GM12865 (cell line): ENCODE results near the gene SPTLC2.

Experiments
- DNase-seq: peaks from one replicate; pipeline ENCODE4 v3.0.0; 2010; ENCODE audit warnings: low read depth
- H3K4me3 ChIP-seq: 2 replicates; pipeline ENCODE4 v1.5.1; 2011; ENCODE audit warnings: mild to moderate bottlenecking, low read depth, low read length, control low read depth
- CTCF ChIP-seq: IDR thresholded peaks from 2 replicates; pipeline ENCODE4 v1.5.1; 2011; ENCODE audit warnings: low read length, control low read depth, low read depth, inconsistent platforms; ENCODE audit not compliant: insufficient read depth; ENCODE audit errors: missing control alignments

SPTLC2 gene

GRCh38 chr14:77467801-77468200 is 148.6 kb downstream of the SPTLC2 start:
- H3K4me3 ChIP-seq = no peak overlapping the region
- no peak for DNase-seq
- TF ChIP-seq CTCF = no peak

GRCh38 chr14:77459072-77459723 is 157.2 kb downstream of the SPTLC2 start:
- DNase-seq = peak; percentile 83
- peak; percentile 69 for TF ChIP-seq CTCF
- H3K4me3 ChIP-seq = peak overlapping the region; percentile 77

GRCh38 chr14:77458249-77458950 is 158.0 kb downstream of the SPTLC2 start:
- TF ChIP-seq CTCF = no peak
- DNase-seq = peak; percentile 49
- peak overlapping the region; percentile 77 for H3K4me3 ChIP-seq

- peak within 1 kb of the TSS; percentile 77 for H3K4me3 ChIP-seq
- peak; percentile 99 for DNase-seq
- TF ChIP-seq CTCF = no peak
These were observed 158.8 kb downstream of the SPTLC2 start, which contains the start of the genes AHSA1 and VIPAS39 for GRCh38 chr14:77457522-77458248. Gene AHSA1 (plus strand): TSS chr14:77458093. CDS start chr14:77458190, 97 bp downstream. Gene VIPAS39 (minus strand): TSS chr14:77457601. CDS start chr14:77454102, 3,499 bp downstream.

GRCh38 chr14:77457115-77457521 is 159.3 kb downstream of the SPTLC2 start:
- no peak for DNase-seq
- peak overlapping the region; percentile 77 for H3K4me3 ChIP-seq
- TF ChIP-seq CTCF = no peak
